AG04449 (cell line): ENCODE data around the gene UBE2E1.
"Not testable (repeated sequence)": the region's sequence is repeated elsewhere in the genome, so short reads cannot be mapped to it uniquely, and the experiment has no call there.

Experiments used
- CTCF ChIA-PET: fragments of 350-600 bp; formaldehyde crosslinking; extraction: SDS; loops from one replicate; lab custom pipeline; 2021; ENCODE audit warnings: antibody characterized with exemption; lab: Yijun Ruan, JAX
- POLR2A ChIA-PET: fragments of 400-600, 350-600 bp; formaldehyde crosslinking; extraction: SDS; loops from one replicate; lab custom pipeline; 2020; ENCODE audit warnings: antibody characterized with exemption, inconsistent platforms; lab: Yijun Ruan, JAX
- DNase-seq: peaks from one replicate; pipeline ENCODE4 v3.0.0-alpha.2; 2010; ENCODE audit warnings: low read depth, low spot score
- H3K4me3 ChIP-seq: 2 replicates; pipeline ENCODE4 v1.5.1; 2011; ENCODE audit warnings: low read depth, mild to moderate bottlenecking, control low read depth, low read length
- CTCF ChIP-seq: IDR thresholded peaks from one replicate; pipeline ENCODE4 v1.5.1; 2011; ENCODE audit warnings: mild to moderate bottlenecking, moderate library complexity, low read length, control low read depth, inconsistent platforms; ENCODE audit not compliant: insufficient read depth; ENCODE audit errors: missing control alignments

Gene UBE2E1

GRCh38 chr3:23867838-23868237 is 62.1 kb downstream of the UBE2E1 start:
- H3K4me3 ChIP-seq = no peak overlapping the region
- no peak for DNase-seq
- ChIA-PET CTCF (no interaction called here), POLR2A (no interaction called here)
- no peak for TF ChIP-seq CTCF

DNA sequence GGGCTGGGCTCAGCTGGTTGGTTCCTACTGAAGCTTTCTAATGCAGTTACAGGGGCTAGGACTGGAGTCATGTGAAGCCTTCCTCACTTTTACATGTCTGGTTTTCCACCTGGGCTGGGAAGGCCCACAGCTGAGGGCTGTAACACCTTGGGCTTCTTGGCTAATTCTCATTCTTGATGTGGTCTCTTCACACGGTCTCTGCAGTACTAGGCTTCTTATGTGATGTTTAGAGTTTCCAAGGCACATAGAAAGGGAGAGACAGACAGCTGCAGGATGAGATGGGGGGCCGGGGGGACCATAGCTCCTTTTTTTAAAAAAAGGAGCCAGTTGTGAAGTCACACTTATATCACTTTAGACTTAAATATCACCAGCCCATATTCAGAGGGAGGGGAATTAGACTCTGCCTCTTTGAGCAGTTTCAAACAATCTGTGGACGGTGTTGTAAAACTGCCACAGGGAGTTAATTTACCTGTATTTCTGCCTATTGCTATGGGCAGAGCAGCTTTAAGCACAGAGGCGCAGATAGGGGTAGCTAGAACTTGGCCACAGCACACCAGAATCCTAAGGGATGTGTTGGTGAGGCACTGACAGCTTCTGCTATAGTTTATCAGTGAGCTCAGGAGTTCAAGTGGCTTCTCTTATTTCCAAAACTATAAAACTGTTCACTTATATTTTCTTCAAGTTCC is 64.4 kb downstream of the UBE2E1 start:
- POLR2A ChIA-PET = no interaction called here
- TF ChIP-seq CTCF = no peak
- DNase-seq = no peak
- H3K4me3 ChIP-seq = no peak overlapping the region
- CTCF ChIA-PET = interaction anchor here (1.0 to 1.3 kb wide), 2 partner anchors 14 to 19 kb away, joined by 3 to 10 read pairs; no protein-coding TSS in a partner anchor

DNA sequence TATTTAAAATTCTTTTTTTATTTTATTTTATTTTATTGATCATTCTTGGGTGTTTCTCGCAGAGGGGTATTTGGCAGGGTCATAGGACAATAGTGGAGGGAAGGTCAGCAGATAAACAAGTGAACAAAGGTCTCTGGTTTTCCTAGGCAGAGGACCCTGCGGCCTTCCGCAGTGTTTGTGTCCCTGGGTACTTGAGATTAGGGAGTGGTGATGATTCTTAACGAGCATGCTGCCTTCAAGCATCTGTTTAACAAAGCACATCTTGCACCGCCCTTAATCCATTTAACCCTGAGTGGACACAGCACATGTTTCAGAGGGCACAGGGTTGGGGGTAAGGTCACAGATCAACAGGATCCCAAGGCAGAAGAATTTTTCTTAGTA is 64.9 kb downstream of the UBE2E1 start:
- CTCF ChIA-PET = interaction anchor here (1.0 to 1.3 kb wide), 2 partner anchors 13 to 18 kb away, joined by 3 to 10 read pairs; no protein-coding TSS in a partner anchor
- POLR2A ChIA-PET, H3K4me3 ChIP-seq, DNase-seq: not testable (repeated sequence)

DNA sequence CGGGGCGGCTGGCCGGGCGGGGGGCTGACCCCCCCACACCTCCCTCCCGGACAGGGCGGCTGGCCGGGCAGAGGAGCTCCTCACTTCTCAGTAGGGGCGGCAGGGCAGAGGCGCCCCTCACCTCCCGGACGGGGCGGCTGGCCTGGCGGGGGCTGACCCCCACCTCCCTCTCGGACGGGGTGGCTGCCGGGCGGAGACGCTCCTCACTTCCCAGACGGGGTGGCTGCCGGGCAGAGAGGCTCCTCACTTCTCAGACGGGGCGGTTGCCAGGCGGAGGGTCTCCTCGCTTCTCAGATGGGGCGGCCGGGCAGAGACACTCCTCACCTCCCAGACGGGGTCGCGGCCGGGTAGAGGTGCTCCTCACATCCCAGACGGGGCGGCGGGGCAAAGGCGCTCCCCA is 65.6 kb downstream of the UBE2E1 start:
- POLR2A ChIA-PET, DNase-seq, H3K4me3 ChIP-seq, CTCF ChIA-PET: not testable (repeated sequence)

- POLR2A ChIA-PET = no interaction called here
- no peak overlapping the region for H3K4me3 ChIP-seq
- CTCF ChIA-PET = no interaction called here
- TF ChIP-seq CTCF = no peak
- no peak for DNase-seq
Observed at GRCh38 chr3:23872330-23872729, 66.6 kb downstream of the UBE2E1 start.

GRCh38 chr3:23873941-23874340 is 68.2 kb downstream of the UBE2E1 start:
- POLR2A ChIA-PET = no interaction called here
- DNase-seq = no peak
- H3K4me3 ChIP-seq = no peak overlapping the region
- CTCF ChIA-PET = interaction anchor here (0.9 to 2.2 kb wide), 5 partner anchors 10 to 417 kb away, joined by 3 to 8 read pairs (median 3); no protein-coding TSS in a partner anchor
- TF ChIP-seq CTCF = no peak

- ChIA-PET CTCF (interaction anchor here (0.9 to 2.2 kb wide), 5 partner anchors 10 to 417 kb away, joined by 3 to 8 read pairs (median 3); no protein-coding TSS in a partner anchor), POLR2A (interaction anchor here (0.9 kb wide), 1 partner anchor 42 kb away, joined by 3 read pairs; the partner anchor contains the start of genes NKIRAS1 and RPL15)
- DNase-seq = peak; percentile 78
- H3K4me3 ChIP-seq = no peak overlapping the region
- no peak for TF ChIP-seq CTCF
Observed at GRCh38 chr3:23874359-23875112, 68.8 kb downstream of the UBE2E1 start.
